Fibroblast of lung (primary cell): ENCODE measurements around the gene RAB11FIP5.

Experiments used
- EZH2 ChIP-seq: IDR thresholded peaks from 2 replicates; pipeline ENCODE4 v1.5.1; 2012; ENCODE audit warnings: low read length, control low read depth, mild to moderate bottlenecking; ENCODE audit errors: missing control alignments
- TF ChIP-seq, protein P1 (sequence below), 2 donors: IDR thresholded peaks in 1 of 2; conservative IDR thresholded peaks in 1 of 2; 1 replicate in 1 of 2; 2 replicates in 1 of 2; pipeline ENCODE4 v1.5.1; 2011 to 2012; ENCODE audit warnings: low read length in 2 of 2, control low read depth in 1 of 2, inconsistent platforms in 1 of 2, low read depth in 1 of 2, mild to moderate bottlenecking in 1 of 2

- TF ChIP-seq, protein P1, sequence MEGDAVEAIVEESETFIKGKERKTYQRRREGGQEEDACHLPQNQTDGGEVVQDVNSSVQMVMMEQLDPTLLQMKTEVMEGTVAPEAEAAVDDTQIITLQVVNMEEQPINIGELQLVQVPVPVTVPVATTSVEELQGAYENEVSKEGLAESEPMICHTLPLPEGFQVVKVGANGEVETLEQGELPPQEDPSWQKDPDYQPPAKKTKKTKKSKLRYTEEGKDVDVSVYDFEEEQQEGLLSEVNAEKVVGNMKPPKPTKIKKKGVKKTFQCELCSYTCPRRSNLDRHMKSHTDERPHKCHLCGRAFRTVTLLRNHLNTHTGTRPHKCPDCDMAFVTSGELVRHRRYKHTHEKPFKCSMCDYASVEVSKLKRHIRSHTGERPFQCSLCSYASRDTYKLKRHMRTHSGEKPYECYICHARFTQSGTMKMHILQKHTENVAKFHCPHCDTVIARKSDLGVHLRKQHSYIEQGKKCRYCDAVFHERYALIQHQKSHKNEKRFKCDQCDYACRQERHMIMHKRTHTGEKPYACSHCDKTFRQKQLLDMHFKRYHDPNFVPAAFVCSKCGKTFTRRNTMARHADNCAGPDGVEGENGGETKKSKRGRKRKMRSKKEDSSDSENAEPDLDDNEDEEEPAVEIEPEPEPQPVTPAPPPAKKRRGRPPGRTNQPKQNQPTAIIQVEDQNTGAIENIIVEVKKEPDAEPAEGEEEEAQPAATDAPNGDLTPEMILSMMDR (conservative IDR thresholded peaks at IDR 0.05 in 1 of 2, IDR thresholded peaks at IDR 0.05 in 1 of 2; ENCODE audit: low read depth in 1 of 2, low read length in 2 of 2), result no peak
- no peak for TF ChIP-seq EZH2
Observed at GRCh38 chr2:73111073-73112025, 1.4 kb downstream of the RAB11FIP5 start.
